ENCODE results near the gene TRAK2. TPM values are rescaled to one million over a fixed set of nuclear protein-coding genes. Genes with fewer than 3 reads are reported as not detected.

Gene TRAK2
- total and polyA plus RNA-seq, 2 experiments from 2014 or later: 6.7 to 17.0 TPM

DNA sequence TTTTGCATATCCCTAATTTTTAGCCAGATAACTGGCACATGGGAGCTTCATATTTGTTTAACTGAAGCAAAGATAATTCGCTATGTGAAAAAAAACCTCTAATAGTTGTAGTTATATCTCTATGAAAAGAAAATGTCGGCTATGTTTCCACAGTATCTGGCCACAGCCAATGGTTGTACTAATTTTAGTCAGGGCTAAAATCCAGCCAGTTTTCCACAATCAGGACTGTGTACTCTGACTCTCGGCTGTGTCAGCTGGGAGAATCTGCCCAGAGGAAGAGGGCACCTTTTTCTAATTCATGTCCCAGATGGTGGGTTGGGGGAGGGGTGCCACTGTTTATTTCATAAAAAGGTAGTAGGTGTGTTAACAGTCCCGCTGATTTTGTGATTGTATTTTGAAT is 39.0 kb upstream of the TRAK2 start:
- no peak overlapping the region for H2AFZ ChIP-seq
- no peaks in the 10 kb centered on the region for H3F3A ChIP-seq (replicated peaks; ENCODE audit: low read depth)
- ATAC-seq (no peak), DNase-seq (ENCODE audit: low spot score) (no peak)
- no peaks in the 10 kb centered on the region for H3K9me3 Mint-ChIP-seq
- H3K4me1 Mint-ChIP-seq: no peaks in the 10 kb centered on the region
- H3K4me3 ChIP-seq: no peak overlapping the region
- no peaks in the 10 kb centered on the region for H3K27me3 ChIP-seq (ENCODE audit: insufficient read depth)
- H3K27me3 Mint-ChIP-seq (ENCODE audit: insufficient read depth, low read depth, poor library complexity): peaks cover 4% of the 10 kb centered on the region
- no peak overlapping the region for H3K4me2 ChIP-seq
- H3K36me3 Mint-ChIP-seq (ENCODE audit: low read depth): no peaks in the 10 kb centered on the region
- H3K27ac ChIP-seq (ENCODE audit: low read depth): no peak overlapping the region
- H3K79me2 ChIP-seq (replicated peaks; ENCODE audit: insufficient read depth): no peaks in the 10 kb centered on the region
- no peaks in the 10 kb centered on the region for H3K4me1 ChIP-seq (ENCODE audit: insufficient read depth)
- no peak overlapping the region for H3K4me3 Mint-ChIP-seq
- no peak overlapping the region for H3K27ac Mint-ChIP-seq
- H3K36me3 ChIP-seq (ENCODE audit: insufficient read depth): no peaks in the 10 kb centered on the region
- no peaks in the 10 kb centered on the region for H4K20me1 ChIP-seq (replicated peaks; ENCODE audit: insufficient read depth)
- no peak for TF ChIP-seq CTCF (conservative IDR thresholded peaks at IDR 0.05; ENCODE audit: low read depth in 2 of 2)
- TF ChIP-seq JUNB (IDR thresholded peaks at IDR 0.05; ENCODE audit: unreplicated experiment): no peak
- no peak for TF ChIP-seq EZH2phosphoT487 (IDR thresholded peaks at IDR 0.05; ENCODE audit: unreplicated experiment)
- TF ChIP-seq, protein P1, sequence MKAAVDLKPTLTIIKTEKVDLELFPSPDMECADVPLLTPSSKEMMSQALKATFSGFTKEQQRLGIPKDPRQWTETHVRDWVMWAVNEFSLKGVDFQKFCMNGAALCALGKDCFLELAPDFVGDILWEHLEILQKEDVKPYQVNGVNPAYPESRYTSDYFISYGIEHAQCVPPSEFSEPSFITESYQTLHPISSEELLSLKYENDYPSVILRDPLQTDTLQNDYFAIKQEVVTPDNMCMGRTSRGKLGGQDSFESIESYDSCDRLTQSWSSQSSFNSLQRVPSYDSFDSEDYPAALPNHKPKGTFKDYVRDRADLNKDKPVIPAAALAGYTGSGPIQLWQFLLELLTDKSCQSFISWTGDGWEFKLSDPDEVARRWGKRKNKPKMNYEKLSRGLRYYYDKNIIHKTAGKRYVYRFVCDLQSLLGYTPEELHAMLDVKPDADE (IDR thresholded peaks at IDR 0.05): no peak
- no peak for TF ChIP-seq STAT1 (IDR thresholded peaks at IDR 0.05; ENCODE audit: unreplicated experiment)
- TF ChIP-seq, protein P2, sequence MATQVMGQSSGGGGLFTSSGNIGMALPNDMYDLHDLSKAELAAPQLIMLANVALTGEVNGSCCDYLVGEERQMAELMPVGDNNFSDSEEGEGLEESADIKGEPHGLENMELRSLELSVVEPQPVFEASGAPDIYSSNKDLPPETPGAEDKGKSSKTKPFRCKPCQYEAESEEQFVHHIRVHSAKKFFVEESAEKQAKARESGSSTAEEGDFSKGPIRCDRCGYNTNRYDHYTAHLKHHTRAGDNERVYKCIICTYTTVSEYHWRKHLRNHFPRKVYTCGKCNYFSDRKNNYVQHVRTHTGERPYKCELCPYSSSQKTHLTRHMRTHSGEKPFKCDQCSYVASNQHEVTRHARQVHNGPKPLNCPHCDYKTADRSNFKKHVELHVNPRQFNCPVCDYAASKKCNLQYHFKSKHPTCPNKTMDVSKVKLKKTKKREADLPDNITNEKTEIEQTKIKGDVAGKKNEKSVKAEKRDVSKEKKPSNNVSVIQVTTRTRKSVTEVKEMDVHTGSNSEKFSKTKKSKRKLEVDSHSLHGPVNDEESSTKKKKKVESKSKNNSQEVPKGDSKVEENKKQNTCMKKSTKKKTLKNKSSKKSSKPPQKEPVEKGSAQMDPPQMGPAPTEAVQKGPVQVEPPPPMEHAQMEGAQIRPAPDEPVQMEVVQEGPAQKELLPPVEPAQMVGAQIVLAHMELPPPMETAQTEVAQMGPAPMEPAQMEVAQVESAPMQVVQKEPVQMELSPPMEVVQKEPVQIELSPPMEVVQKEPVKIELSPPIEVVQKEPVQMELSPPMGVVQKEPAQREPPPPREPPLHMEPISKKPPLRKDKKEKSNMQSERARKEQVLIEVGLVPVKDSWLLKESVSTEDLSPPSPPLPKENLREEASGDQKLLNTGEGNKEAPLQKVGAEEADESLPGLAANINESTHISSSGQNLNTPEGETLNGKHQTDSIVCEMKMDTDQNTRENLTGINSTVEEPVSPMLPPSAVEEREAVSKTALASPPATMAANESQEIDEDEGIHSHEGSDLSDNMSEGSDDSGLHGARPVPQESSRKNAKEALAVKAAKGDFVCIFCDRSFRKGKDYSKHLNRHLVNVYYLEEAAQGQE (IDR thresholded peaks at IDR 0.05; ENCODE audit: unreplicated experiment): no peak
- no peak for TF ChIP-seq NANOG (IDR thresholded peaks at IDR 0.05; ENCODE audit: borderline replicate concordance)
- TF ChIP-seq ZNF114 (CRISPR knock-in tag; IDR thresholded peaks at IDR 0.05): no peak
- TF ChIP-seq CREB1 (CRISPR knock-in tag; IDR thresholded peaks at IDR 0.05; ENCODE audit: low read depth): no peak
- TF ChIP-seq, protein P3, sequence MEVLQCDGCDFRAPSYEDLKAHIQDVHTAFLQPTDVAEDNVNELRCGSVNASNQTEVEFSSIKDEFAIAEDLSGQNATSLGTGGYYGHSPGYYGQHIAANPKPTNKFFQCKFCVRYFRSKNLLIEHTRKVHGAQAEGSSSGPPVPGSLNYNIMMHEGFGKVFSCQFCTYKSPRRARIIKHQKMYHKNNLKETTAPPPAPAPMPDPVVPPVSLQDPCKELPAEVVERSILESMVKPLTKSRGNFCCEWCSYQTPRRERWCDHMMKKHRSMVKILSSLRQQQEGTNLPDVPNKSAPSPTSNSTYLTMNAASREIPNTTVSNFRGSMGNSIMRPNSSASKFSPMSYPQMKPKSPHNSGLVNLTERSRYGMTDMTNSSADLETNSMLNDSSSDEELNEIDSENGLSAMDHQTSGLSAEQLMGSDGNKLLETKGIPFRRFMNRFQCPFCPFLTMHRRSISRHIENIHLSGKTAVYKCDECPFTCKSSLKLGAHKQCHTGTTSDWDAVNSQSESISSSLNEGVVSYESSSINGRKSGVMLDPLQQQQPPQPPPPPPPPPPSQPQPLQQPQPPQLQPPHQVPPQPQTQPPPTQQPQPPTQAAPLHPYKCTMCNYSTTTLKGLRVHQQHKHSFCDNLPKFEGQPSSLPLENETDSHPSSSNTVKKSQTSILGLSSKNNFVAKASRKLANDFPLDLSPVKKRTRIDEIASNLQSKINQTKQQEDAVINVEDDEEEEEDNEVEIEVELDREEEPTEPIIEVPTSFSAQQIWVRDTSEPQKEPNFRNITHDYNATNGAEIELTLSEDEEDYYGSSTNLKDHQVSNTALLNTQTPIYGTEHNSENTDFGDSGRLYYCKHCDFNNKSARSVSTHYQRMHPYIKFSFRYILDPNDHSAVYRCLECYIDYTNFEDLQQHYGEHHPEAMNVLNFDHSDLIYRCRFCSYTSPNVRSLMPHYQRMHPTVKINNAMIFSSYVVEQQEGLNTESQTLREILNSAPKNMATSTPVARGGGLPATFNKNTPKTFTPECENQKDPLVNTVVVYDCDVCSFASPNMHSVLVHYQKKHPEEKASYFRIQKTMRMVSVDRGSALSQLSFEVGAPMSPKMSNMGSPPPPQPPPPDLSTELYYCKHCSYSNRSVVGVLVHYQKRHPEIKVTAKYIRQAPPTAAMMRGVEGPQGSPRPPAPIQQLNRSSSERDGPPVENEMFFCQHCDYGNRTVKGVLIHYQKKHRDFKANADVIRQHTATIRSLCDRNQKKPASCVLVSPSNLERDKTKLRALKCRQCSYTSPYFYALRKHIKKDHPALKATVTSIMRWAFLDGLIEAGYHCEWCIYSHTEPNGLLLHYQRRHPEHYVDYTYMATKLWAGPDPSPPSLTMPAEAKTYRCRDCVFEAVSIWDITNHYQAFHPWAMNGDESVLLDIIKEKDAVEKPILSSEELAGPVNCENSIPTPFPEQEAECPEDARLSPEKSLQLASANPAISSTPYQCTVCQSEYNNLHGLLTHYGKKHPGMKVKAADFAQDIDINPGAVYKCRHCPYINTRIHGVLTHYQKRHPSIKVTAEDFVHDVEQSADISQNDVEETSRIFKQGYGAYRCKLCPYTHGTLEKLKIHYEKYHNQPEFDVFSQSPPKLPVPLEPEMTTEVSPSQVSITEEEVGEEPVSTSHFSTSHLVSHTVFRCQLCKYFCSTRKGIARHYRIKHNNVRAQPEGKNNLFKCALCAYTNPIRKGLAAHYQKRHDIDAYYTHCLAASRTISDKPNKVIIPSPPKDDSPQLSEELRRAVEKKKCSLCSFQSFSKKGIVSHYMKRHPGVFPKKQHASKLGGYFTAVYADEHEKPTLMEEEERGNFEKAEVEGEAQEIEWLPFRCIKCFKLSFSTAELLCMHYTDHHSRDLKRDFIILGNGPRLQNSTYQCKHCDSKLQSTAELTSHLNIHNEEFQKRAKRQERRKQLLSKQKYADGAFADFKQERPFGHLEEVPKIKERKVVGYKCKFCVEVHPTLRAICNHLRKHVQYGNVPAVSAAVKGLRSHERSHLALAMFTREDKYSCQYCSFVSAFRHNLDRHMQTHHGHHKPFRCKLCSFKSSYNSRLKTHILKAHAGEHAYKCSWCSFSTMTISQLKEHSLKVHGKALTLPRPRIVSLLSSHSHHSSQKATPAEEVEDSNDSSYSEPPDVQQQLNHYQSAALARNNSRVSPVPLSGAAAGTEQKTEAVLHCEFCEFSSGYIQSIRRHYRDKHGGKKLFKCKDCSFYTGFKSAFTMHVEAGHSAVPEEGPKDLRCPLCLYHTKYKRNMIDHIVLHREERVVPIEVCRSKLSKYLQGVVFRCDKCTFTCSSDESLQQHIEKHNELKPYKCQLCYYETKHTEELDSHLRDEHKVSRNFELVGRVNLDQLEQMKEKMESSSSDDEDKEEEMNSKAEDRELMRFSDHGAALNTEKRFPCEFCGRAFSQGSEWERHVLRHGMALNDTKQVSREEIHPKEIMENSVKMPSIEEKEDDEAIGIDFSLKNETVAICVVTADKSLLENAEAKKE (CRISPR knock-in tag; IDR thresholded peaks at IDR 0.05): no peak
- TF ChIP-seq POLR2AphosphoS5 (IDR thresholded peaks at IDR 0.05; ENCODE audit: low read depth): no peak
- TF ChIP-seq ZNF331 (CRISPR knock-in tag; IDR thresholded peaks at IDR 0.05; ENCODE audit: low read depth): no peak
- no peak for TF ChIP-seq EZH2 (IDR thresholded peaks at IDR 0.05; ENCODE audit: low read depth, unreplicated experiment)
- no peaks in the 10 kb centered on the region for H3K9me2 ChIP-seq (ENCODE audit: insufficient read depth)

Data from GM23338 (cell line).